Activated effector memory CD4-positive, alpha-beta T cell treated with anti-CD3 and anti-CD28 coated beads, Interleukin-2, amount 50 U/mL, for 16 hours (primary cell): Measurements from ENCODE around the gene SUMO2.
"Not testable (repeated sequence)": the region's sequence is repeated elsewhere in the genome, so short reads cannot be mapped to it uniquely, and the experiment has no call there.

Experiments
- DNase-seq: peaks from one replicate; pipeline ENCODE4 v3.0.0-alpha.2; 2020

The SUMO2 gene

DNA sequence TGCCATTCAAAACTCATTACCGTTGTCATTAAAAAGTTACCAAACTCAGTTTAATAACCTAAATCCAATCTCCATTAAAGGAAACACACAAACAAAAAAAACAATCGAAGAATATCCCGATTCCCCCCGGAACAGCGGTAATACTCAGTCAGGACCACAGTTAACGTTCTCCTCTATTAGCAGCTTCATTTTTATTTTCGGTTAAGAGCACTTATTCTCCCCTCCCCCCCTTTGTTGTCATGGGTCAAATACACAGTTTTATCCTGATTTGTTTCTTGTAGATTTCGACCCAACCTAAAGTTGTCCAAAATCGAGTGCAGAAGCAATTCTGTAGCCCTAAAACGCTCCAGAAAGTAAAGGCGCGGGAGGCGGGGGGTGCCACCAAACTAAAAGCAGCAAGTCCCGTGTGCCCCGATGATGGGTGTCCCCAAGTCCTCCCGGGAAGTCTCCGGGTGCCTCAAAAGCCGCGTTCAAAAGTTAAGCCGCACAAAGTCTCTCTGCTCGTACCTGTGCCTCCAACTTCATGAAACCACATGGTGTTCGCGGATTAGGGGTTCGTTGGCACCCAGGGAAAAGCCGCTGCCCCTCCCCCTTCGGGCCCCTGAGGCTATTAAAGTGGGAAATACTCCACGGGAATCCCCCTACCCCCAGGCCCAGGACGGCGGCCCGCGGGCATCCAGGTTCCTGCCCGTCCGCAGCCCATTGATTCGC is 996 bp downstream of the SUMO2 start:
- peak; percentile 84 for DNase-seq

DNA sequence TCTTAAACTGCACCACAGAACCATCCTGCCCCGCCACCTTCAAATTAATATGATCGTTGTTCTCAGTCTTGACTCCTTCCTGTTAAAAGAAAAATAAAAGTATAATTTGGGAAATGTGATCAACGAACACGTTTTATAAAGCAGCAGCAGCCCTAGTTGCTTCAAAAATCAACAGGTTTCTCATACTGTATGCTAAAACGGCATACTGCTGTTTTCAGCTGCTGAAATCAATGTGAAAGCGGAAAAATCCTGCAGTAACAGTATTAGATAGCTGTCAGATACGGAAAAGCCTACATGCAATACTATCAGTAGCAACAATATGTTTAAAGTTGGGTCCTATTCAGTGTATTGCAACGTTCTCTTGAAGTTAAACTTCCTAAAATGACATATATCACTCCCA is 1.6 kb downstream of the SUMO2 start:
- no peak for DNase-seq

DNA sequence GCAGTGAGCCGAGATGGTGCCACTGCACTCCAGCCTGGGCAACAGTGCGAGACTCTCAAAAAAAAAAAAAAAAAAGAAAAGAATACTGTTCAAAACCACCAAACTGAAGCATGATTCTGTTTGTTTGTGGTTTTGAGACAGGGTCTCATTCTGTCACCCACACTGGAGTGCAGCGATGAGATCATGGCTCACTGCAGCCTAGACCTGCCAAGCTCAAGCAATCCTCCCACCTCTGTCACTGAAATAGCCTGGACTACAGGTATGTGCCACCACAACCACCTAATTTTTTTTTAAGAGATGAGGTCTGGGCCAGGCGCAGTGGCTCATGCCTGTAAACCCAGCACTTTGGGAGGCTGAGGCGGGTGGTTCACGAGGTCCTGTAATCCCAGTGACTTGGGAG is 4.3 kb downstream of the SUMO2 start:
- DNase-seq = no peak

DNA sequence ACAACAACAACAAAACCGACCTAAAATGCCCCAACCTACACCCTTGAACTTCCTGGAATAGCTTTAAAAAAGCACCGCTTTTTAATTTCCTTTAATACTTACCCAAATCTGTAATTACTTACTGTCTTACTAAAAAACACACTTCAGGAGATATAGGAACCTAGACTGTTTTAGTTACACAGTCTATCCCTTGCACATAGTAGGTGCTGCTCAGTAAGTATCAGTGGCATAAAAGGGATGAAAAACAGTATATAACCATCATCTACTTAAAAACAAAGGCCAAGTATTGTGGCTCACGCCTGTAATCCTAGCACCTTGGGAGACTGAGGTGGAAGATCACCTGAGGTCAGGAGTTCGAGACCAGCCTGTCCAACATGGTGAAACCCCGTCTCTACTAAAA is 6.1 kb downstream of the SUMO2 start:
- DNase-seq = no peak

DNA sequence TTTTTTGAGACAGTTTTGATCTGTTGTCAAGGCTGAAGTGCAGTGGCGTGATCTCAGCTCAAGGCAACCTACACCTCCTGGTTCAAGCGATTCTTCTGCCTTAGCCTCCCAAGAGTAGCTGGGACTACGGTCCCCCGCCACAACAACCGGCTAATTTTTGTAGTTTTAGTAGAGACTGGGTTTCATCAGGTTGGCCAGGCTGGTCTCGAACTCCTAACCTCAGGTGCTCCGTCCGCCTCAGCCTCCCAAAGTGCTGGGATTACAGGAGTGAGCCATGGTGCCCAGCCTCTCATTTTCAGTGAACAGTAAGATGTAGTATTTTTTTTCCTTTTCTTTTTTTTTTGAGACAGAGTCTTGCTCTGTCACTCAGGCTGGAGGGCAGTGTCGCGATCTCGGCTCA is 7.8 kb downstream of the SUMO2 start:
- no peak for DNase-seq

DNA sequence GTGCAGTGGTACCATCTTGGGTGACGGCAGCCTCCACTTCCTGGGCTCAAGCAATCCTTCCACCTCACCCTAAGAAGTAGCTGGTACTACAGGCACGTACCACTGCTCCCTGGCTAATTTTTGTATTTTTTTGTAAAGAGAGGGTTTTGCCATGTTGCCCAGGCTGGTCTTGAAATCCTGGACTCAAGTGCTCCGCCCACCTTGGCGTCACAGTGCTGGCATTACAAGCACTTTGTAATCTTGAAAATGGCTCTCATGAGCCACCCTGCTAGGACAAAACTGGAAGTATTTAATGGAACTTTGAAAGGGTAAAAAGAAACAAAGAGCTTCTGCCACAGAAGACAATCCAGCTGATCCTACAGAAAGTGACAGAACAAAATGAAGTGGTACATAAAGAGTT is 9.2 kb downstream of the SUMO2 start:
- DNase-seq = no peak

DNA sequence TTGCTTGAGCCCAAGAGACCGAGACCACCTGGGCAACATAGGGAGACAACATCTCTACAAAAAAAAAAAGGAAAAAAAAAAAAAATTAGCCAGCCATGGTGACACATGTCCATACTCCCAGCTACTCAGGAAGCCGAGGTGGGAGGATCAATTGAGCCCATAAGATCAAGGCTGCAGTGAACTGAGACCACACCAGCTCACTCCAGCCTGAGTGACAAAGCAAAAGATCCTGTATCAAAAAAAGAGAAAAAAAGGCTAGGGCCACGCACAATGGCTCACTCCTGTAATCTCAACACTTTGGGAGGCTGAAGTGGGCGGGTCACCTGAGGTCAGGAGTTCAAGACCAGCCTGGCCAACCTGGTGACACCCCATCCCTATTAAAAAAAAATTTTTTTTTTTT is 13.8 kb downstream of the SUMO2 start:
- DNase-seq = peak; percentile 47

DNA sequence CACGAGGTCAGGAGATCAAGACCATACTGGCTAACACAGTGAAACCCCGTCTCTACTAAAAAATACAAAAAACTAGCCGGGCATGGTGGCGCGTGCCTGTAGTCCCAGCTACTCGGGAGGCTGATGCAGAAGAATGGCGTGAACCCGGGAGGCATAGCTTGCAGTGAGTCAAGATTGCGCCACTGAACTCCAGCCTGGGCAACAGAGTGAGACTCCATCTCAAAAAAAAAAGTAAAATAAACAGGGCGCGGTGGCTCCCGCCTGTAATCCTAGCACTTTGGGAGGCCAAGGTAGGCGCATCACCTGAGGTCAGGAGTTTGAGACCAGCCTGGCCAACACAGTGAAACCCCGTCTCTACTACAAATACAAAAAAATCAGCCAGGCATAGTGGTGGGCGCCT is 18.2 kb downstream of the SUMO2 start:
- DNase-seq = peak; percentile 28

DNA sequence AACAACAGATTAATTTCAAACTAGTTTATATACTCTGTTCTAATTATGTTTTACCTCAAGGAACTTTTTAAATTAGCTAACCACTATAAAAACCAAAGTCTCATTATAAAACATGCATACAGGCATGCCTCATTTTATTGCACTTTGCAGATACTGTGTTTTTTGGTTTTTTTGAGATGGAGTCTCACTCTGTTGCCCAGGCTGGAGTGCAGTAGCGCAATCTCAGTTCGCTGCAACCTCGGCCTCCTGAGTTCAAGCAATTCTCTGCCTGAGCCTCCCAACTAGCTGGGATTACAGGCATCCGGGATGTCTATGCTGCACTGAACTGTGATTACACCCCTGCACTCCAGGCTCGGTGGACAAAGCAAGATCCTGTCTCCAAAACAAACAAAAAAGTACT is 19.7 kb downstream of the SUMO2 start:
- DNase-seq = peak; percentile 16

DNA sequence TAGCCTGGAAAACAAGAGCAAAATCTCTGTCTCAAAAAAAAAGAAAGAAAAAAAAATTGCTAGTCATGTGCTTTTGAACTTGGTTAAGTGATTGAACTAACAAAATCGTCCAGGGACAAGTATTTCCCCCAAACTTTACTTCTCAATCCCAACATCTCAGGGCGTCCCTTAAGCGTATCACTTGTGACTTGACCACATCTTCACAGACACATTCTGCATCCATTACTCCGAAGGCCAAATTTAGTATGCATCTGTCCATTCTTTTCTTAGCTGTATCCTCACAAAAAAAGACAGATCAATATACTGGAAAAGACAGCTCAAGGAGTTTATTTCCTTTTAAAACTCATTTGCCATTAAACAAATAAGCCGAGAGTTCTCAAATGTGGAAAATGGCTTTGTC is 22.5 kb downstream of the SUMO2 start:
- no peak for DNase-seq

DNA sequence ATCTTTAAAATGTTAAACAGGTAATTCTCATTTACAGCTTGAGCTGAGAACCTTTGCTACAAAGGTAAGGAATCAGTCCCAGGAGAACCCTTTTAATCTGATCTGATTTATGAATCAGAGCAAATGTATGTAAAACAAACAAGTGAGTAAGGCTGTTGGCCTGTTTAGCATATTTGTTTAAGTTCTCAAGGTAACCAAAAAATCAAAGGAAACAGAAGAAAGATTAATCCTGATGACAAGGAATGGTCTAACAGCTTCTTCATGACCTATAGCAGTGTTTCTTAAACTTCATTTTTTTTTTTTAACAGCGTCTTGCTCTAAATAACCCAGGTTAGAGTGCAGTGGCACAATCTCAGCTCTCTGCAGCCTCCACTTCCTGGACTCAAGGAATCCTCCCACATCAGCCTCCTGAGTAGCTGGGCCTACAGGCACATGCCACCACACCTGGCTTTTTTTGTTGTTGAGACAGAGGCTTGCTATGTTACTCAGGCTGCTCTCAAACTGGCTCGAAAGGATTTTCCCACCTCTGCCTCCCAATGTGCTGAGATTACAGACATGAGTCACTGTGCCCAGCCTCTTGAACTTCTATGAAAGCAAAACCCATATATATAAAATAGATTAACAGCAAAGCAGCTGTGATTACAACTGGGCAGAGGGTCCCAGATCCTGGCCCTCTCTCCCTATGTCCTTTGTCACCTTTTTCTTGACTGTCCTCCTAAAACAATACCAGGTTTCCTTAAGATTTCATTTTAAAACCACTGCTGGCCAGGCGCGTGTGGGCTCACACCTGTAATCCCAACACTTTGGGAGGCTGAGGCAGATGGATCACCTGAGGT is 23.3 kb downstream of the SUMO2 start:
- peak; percentile 37 for DNase-seq

DNA sequence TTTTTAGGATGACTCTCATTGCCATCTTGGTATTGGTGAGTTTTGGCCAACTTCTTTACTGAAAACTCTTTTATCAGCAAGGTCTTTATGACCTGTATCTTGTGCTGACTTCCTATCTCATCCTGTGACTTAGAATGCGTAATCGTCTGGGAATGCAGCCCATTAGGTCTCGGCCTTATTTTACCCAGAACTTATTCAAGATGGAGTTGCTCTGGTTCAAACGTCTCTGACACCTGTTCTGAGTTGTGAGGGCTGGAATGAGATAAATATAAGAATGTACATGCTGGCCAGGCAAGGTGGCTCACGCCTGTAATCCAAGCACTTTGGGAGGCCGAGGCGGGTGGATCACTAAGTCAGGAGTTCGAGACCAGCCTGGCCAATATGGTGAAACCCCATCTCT is 24.3 kb downstream of the SUMO2 start:
- not testable (repeated sequence) for DNase-seq

DNA sequence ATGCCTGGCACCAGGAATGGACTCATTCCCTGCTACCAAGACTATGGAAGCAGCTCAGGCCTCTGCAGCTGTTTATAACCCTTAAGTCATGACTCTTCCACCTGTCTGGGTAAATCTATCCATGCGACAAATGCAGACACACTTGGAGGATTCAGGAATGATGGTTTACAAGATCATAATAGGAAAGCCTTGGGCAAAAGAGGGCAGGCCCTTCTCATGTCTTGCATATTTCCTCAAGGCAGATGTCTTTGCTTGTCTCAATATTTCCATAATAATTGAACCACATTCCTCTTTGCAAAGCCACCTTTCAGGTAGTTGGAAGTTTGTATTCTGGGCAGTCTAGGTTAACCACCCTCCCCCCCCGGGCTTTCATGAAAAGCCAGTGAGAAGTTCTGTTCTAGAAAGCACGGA is 27.6 kb downstream of the SUMO2 start:
- DNase-seq = peak; percentile 27

DNA sequence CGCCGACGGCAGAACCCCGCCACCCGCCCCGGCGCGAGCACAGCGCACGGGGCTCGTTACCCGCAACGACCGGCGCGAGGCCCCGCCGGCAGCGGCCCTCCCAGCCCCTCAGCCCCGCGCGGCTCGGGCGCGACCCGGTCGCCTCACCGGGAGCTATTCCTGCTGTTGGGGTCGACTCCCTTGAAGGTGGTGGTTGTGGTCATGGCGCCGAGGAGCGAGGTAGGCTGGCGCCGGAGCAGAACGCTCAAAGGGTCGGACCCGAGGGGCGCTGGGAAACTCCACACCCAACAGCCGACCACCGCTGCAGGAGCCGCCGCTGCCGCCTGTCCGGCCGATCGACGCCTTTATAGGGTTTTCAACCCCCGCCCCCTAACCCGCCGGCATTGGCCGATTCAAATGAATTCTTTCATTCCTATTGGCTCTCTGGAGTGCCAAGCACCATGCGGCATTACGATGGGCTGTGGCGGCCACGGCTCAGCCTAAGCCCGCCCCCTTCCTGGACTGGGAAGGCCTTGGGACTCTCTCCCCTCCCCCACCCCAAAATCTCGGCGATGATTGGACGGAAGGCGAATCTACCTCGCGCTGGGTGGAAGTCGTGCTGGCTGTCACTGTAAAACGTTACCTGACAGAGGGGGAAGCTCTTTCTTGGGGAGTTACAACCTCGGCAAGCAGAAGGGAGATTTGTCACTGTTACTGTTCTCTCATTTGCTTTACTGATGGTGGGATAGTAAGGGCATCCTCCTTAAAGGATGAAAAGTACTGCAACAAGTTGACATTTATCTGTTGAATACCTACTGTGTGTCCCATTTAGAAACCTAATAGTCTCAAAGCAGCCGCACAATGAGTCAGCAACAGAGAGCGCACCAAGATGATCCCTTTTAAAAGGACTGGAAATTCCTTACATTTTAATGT is 28.3 kb downstream of the SUMO2 start, which contains the start of gene JPT1:
TSS of gene JPT1 (minus strand) at position 318 of the 912 bp plus-strand sequence. CDS start at position 203, 115 bp downstream.
- peak; percentile 99 for DNase-seq

DNA sequence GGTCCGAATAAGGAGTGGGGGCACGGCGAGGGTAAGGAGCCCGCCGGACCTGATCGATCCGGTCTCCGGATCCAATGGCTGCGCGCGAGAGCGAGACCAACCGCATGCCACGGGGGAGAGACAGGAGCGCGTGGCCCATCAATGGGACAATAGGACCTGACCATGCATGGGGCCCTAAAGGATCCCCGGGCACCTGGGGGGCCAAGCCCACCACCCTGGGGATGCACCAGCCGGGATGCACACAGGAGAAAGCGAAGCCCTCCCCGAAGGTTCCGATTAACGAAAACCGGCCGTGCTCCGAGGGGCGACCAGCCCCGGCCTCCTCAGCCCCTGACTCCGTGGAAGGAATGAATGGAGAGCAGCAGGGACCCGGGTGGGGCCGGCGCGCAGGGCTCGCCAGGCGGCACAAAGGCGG is 29.0 kb downstream of the SUMO2 start:
- peak; percentile 73 for DNase-seq

DNA sequence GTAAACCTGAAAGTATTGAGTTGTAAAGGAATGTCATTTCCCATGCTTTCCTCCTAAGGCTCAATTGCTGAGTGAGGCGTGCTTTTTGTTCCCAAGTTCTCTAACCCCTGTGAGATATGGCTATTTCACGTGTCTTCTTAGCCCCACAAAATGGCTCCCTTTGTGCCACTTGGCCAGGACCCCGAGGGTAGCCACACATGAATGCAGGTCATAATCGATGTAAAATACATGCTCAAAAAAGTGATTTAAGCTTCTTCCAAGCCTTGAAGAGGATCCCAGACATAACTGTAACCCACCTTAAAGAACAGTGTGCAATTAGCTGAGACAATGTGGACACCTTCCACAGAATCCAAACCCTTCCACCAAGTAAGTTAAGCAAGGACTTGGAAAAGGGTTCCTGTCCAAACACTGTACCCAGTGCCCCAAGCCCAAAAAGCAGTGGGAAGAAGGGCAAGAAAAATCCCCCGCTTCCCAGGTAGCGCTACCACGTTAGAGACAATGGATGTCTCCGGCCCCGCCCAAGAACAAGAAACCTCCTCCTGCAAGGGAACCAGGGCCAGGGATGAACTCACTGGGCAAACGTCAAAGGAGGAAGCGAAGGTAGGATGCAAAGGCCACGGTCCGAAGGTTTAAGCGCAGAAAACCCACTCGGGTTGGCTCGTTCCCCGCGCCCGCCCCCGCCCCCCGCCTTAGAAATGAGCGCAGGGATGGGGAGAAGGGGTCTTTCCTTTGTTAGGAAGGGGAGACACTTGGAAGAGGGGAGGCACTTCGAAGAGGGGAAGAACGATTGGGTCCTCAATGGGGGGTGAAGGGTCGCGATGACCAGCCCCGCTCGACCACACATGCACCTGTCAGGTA is 29.6 kb downstream of the SUMO2 start:
- peak; percentile 74 for DNase-seq

DNA sequence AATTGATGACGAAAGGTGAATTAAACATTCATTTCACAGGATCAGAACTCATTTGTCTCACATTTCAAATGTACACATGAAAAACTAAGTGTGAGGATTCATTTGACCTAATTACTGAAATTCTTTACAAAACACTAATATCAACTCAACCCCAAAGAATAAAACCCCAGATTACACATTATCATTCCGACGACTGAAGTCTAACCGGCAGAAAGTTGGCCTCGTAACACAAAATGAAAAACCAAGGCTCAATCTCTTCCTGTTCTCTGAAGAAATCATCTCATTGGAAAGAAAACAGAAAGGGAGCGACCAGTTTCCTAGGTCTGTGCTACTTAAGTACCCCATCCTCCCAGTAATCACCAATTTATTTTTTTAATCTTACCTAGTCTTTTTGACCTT is 30.2 kb downstream of the SUMO2 start:
- no peak for DNase-seq

DNA sequence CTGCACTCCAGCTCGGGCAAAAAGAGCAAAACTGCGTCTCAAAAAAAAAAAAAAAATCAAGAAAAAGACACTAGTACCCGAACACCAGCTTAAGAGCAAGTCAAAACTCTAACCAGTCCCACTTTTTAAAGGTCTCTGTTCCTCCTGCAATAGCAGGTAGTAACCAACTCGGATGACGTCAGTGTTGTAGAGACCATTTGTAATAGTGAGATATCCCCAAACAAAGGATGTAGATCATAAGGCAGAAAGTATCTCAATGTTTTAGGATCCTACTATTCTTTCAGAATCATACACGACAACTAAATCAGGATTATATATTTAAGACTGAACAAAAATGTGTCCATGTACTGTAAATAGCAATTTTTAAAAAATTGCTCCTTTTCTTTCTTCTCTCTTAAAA is 30.8 kb downstream of the SUMO2 start:
- DNase-seq = no peak

DNA sequence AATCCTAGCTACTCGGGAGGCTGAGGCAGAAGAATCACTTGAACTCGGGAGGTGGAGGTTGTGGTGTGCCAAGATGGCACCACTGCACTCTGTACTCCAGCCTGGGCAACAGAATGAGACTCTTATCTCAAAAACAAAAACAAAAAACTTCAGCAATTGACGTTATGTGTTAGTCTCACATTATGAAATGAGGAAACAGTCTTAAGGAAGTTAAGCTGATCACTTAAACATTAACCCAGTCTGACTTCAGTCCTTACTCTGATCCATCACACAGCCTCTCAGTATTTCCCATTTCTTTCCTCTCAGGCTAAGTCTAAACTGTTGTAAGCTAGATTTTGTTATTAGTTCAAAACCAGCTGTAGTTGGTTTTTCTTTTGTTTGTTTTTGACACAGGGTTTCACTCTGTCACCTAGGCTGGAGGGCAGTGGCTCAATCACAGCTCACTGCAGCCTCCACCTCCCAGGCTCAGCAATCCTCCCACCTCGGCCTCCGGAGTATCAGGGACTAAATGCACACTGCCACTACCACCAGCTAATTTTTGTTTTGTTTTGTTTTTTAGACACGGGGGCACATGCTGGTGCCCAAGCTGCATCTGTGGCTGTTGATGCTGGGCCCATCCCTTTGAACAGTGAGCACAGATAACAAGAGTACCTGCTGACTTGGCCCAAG is 34.7 kb downstream of the SUMO2 start:
- DNase-seq = peak; percentile 19

DNA sequence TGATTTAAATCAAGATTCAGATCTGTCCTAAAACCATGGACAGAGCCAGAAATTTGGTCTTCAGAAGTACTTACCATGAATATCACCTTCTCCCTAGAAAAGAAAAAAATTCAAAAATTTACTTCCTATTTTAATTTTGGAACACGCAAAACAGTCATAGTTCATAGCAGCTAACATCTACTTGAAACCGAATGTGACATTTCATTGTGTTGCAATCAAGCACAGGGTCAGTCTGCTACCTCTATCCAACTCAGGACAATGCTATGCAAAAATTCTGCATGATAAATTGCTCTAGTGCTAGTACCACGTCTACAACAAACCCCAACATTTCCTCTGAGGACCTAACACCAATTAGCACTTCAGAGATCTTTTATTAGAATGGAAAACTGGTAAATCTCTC is 36.2 kb downstream of the SUMO2 start:
- DNase-seq = no peak

DNA sequence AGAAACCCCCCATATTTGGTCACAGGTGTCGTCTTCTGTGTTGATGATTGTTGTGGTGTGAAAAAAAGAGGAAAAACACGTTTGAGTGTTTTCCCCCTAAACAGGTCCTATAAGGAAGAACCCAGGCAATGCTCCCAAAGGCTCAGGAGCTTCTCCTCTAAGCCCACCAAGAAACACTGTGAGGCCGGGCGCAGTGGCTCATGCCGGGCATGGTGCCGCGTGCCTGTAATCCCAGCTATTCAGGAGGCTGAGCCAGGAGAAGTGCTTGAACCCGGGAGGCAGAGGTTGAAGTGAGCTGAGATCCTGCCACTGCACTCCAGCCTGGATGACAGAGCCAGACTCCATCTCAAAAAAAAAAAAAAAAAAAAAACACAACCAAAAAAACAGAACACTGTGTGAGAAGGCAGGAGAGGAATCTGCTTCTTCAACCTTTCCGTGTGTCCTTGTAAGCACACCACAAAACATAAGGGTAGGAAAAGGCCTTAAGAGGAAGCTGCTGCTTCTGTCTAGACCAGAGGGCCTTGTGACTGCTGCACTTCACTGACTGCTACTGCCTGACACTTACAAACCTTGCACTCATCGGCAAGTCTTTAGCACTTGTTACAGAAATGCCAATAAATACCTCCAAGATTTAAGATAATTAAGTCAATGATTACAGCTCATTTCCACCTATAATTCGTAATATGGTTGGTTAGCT is 37.8 kb downstream of the SUMO2 start:
- DNase-seq = peak; percentile 38
